Natural killer cell treated with Interleukin-12 subunit alpha and Interleukin-12 subunit beta and Interleukin-15 and Interleukin-18, amount 100 ng/mL, for 72 hours (primary cell): ENCODE measurements around the gene TM9SF1. TPM values are rescaled to one million over a fixed set of nuclear protein-coding genes. Genes with fewer than 3 reads are reported as not detected.
A peak's percentile ranks its signal among the peaks of the same experiment; 100 is the strongest.

Experiments
- ATAC-seq, 2 donors: fragments of 150-1000 bp; cut with Tn5 transposase in 1 of 2; sonication (Bioruptor Pico), chemical (Tn5 transposase) in 1 of 2; 2 replicates each; pipeline ENCODE4 v1.10.0; 2021
- DNase-seq: peaks from one replicate; pipeline ENCODE4 v3.0.0; 2022; ENCODE audit warnings: low spot score
- H3K27ac Mint-ChIP-seq, 2 donors: 1 replicate in 1 of 2; 2 replicates in 1 of 2; pipeline ENCODE4 v1.8.0; 2022; ENCODE audit warnings: mixed read lengths in 2 of 2, mild to moderate bottlenecking in 1 of 2, moderate library complexity in 1 of 2
- H3K27me3 Mint-ChIP-seq, 2 donors: 1 replicate in 1 of 2; 2 replicates in 1 of 2; pipeline ENCODE4 v1.8.0; 2022; ENCODE audit warnings: mixed read lengths in 2 of 2
- H3K36me3 Mint-ChIP-seq: one replicate; pipeline ENCODE4 v1.8.0; 2022; ENCODE audit warnings: mixed read lengths
- H3K4me1 Mint-ChIP-seq, 2 donors: 1 replicate in 1 of 2; 2 replicates in 1 of 2; pipeline ENCODE4 v1.8.0; 2022; ENCODE audit warnings: low read depth in 2 of 2, mixed read lengths in 2 of 2, mild to moderate bottlenecking in 1 of 2
- H3K4me3 Mint-ChIP-seq: one replicate; pipeline ENCODE4 v1.8.0; 2022; ENCODE audit warnings: mixed read lengths
- H3K9me3 Mint-ChIP-seq: 2 replicates; pipeline ENCODE4 v1.8.0; 2022; ENCODE audit warnings: mixed read lengths
- total RNA-seq, 2 donors: library from RNA; stranded (reverse); gene quantifications; one replicate each; pipeline ENCODE4 v1.2.3, GENCODE V29; 2022

TM9SF1 gene
- total RNA-seq, 2 donors from 2014 or later, result 27.6 to 30.2 TPM

DNA sequence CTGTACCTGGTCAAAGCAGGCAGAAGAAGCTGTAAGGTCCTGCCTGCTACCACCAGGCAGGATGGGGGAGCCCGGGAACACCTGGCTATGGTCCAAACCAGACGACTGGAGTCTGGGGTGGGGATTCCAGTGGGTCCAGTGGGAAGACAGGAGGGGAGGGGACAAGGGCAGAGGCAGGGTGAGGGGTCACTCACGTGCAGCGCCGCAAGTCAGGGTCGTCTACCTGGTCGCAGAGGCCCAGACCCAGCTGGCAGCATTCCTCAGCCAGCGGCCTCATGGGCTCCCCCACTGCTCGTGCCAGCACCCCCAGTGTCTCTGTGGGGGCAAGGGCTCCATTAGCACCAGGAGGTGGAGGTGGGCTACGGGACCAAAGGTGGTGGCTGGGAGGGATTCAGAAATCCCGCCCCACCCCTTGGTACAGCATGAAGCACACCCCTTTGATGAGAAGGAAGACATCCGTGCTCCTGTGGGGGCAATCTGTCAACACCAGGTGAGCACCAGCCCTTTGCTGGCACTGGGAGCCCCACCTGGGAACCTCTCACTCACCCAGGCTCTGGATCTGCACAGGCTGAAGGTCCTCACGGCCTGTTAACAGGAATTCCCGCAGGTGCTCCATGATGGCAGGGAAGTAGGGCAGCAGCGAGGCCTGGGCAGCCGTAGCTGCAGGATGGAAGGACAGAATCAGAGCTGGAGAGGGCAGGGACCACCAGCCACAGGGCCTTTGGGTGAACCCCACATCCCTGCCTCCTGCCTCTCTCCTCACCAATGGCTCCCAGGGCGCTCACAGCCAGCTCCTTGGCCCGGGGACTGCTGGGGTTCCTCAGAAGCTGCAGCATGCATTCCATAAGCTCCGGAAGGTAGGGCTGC is 10.9 kb downstream of the TM9SF1 start:
- DNase-seq (no peak), ATAC-seq (no peak)
- Mint-ChIP-seq H3K4me1 (peaks cover 17 to 28% of the 10 kb centered on the region in 2 donors), H3K27ac (peak overlapping the region in 1 of 2 donors; percentile 17), H3K4me3 (no peak overlapping the region), H3K36me3 (peaks cover 9% of the 10 kb centered on the region), H3K27me3 (no peaks in the 10 kb centered on the region), H3K9me3 (no peaks in the 10 kb centered on the region)

DNA sequence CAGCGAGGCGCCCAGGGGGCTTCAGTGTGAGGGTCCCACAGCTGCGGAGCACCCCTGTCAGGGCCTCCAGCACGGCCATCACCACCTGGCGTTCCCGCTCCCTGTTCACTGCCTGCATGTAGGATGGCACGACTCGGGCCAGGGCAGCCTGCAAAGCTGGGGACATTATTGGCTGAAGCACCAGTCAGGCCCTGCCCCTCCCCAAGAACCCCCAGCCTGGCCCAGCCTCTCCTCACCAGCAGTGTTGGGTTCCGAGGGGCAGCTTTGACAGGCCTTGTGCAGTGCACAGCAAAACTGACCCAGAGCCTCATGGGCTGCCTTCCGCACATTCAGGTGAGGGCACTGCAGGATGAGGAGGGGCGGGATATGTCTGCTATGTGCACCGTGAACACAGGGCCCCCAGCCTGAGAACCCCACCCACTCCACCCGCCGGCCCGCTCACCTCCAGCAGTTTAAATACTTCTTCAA is 12.2 kb downstream of the TM9SF1 start:
- Mint-ChIP-seq H3K4me3 (no peak overlapping the region), H3K27me3 (no peaks in the 10 kb centered on the region), H3K9me3 (no peaks in the 10 kb centered on the region), H3K36me3 (peaks cover 9% of the 10 kb centered on the region), H3K27ac (peak overlapping the region; percentile 27 to 39), H3K4me1 (peaks cover 10 to 27% of the 10 kb centered on the region in 2 donors)
- no peak for DNase-seq
- ATAC-seq, result no peak

DNA sequence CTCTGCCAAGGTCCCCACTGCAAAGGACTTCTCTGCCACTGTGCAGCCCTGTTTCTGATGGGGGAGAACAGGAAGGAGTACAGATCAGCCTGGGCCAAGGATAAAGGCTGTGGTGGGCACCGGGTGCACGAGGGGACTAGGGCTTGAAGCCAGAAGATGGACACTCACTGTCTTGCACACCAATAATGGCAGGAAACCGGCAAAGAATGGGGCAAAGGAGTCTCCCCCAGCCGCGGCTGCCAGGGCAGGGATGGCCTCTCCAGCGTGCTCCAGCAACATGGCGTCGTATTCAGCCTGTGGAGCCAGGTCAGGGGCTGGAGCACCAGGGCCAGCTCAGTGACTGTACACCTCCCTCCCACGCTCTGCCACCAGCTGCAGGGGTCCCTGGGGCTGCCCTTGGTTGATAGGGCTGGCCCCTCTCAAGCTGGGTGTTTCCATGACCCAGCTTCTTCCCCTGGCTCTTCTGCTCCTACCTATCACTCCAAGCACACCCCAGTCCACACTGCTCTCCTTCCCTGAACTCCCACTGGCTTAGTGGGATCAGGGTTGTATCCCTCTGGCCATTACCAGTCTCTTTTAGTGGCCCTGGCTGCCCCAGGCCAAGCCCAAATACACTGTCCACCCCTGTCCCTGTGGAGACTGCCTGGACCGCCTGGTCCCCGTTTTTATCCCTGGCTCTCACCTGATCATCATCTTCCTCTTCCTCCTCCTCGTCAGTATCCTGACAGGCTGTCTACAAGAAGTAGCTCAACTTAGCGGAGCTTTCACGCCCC is 12.9 kb downstream of the TM9SF1 start:
- Mint-ChIP-seq H3K27ac (peak overlapping the region; percentile 27 to 39), H3K4me1 (peaks cover 5 to 21% of the 10 kb centered on the region in 2 donors), H3K36me3 (peaks cover 9% of the 10 kb centered on the region), H3K9me3 (no peaks in the 10 kb centered on the region), H3K27me3 (no peaks in the 10 kb centered on the region), H3K4me3 (no peak overlapping the region)
- ATAC-seq (no peak), DNase-seq (no peak)

- DNase-seq (no peak), ATAC-seq (peak in 1 of 2 donors; percentile 8)
- H3K27ac Mint-ChIP-seq, result peak overlapping the region in 1 of 2 donors; percentile 72
- no peaks in the 10 kb centered on the region for H3K9me3 Mint-ChIP-seq
- H3K36me3 Mint-ChIP-seq, result peaks cover 6% of the 10 kb centered on the region
- no peaks in the 10 kb centered on the region for H3K27me3 Mint-ChIP-seq
- H3K4me1 Mint-ChIP-seq, result peaks cover 0 to 16% of the 10 kb centered on the region in 2 donors
- H3K4me3 Mint-ChIP-seq, result no peak overlapping the region
Measured at GRCh38 chr14:24181371-24182077, 13.7 kb downstream of the TM9SF1 start.

DNA sequence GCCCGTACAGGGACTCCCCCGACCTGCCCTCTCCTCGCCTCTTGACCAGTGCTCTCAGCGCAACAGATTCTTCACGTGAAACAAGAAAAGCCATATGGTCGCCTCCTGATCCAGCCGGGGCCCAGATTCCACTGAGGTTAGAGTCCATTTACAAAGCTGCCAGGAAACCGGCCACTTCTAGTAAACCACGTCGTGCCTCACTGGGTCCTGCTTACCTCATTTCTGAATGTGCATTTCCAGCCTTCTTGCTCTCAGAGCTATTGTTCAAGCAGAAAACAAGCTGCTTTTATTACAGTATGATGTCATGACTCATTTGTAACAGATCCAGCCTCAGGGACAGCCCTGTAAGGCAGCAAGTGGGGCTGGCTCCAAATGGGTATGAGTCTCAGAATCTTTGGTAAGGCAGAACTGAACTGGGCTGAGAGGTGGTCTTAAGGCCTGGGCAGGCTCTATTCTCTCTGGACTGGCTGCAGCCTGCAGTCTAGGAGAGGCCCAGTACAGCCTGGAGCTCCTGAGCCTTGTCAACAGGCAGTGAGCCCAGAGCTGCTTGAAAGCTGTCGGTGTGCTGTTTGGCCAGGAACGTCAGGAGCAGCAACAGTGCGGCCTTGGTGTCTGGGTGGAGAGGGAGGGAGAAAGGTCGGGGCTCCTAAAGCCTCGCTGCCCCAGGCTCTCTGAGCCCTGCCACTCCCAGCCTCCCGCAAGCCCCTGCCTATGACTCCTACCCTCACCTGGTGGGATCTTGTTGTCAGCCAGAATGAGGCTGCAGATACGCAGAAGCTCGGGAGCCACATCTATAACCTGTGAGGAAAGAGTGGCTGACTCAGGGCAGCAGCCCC is 15.1 kb downstream of the TM9SF1 start:
- no peak for ATAC-seq
- H3K9me3 Mint-ChIP-seq, result no peaks in the 10 kb centered on the region
- no peak for DNase-seq
- no peak overlapping the region for H3K4me3 Mint-ChIP-seq
- H3K36me3 Mint-ChIP-seq, result peaks cover 6% of the 10 kb centered on the region
- no peaks in the 10 kb centered on the region for H3K27me3 Mint-ChIP-seq
- H3K27ac Mint-ChIP-seq, result no peak overlapping the region
- peaks cover 0 to 16% of the 10 kb centered on the region in 2 donors for H3K4me1 Mint-ChIP-seq

- H3K4me3 Mint-ChIP-seq, result no peak overlapping the region
- ATAC-seq (no peak), DNase-seq (no peak)
- H3K9me3 Mint-ChIP-seq, result no peaks in the 10 kb centered on the region
- no peak overlapping the region for H3K27ac Mint-ChIP-seq
- H3K36me3 Mint-ChIP-seq, result peaks cover 6% of the 10 kb centered on the region
- no peaks in the 10 kb centered on the region for H3K27me3 Mint-ChIP-seq
- peaks cover 0 to 16% of the 10 kb centered on the region in 2 donors for H3K4me1 Mint-ChIP-seq
Measured at GRCh38 chr14:24179294-24179960, 15.8 kb downstream of the TM9SF1 start.

- H3K4me1 Mint-ChIP-seq, result peaks cover 0 to 16% of the 10 kb centered on the region in 2 donors
- no peak overlapping the region for H3K27ac Mint-ChIP-seq
- no peak for ATAC-seq
- H3K36me3 Mint-ChIP-seq, result peaks cover 6% of the 10 kb centered on the region
- no peaks in the 10 kb centered on the region for H3K9me3 Mint-ChIP-seq
- DNase-seq, result no peak
- H3K4me3 Mint-ChIP-seq, result no peak overlapping the region
- H3K27me3 Mint-ChIP-seq, result no peaks in the 10 kb centered on the region
Measured at GRCh38 chr14:24178399-24179178, 16.7 kb downstream of the TM9SF1 start.

- Mint-ChIP-seq H3K27me3 (no peaks in the 10 kb centered on the region), H3K27ac (no peak overlapping the region), H3K9me3 (no peaks in the 10 kb centered on the region), H3K4me1 (peaks cover 0 to 16% of the 10 kb centered on the region in 2 donors), H3K36me3 (peaks cover 6% of the 10 kb centered on the region), H3K4me3 (no peak overlapping the region)
- DNase-seq, result no peak
- ATAC-seq, result no peak
Measured at GRCh38 chr14:24177891-24178290, 17.4 kb downstream of the TM9SF1 start.

DNA sequence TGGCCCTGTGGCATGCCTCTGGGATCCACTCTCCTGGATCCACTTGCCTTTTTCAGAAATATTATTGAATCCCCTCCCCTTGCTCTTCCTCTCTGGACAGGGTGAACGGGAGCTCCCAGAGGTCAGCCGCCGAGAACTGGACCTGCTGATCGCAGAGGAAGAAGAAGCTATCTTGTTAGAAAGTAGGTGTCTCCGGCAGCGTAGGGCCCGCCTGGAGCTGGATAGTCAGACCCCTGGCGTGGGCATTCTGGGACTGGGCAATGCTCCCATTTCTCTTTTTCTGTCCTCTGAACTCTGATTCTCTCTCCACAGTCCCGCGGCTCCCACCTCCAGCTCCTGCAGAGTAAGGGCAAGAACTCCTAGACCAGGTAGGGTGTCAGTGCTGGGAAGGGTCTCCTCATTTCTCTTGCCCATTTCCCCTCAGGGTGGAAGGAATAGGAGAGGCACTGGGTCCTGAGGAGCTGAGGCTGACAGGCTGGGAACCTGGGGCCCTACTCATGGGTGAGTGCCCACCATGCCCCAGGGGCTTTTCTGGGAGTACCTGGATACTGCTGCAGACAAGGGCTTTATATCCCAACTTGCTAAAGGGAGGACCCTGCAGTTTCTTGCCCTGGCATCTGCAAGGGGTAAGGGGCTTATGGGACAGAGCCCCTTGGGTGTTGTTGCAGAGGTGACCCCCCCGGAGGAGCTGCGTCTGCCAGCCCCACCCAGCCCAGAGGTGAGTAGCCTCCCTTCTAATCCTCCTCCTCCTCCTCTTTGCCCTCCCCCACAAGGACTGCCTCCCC is 18.0 kb downstream of the TM9SF1 start:
- Mint-ChIP-seq H3K36me3 (peaks cover 6% of the 10 kb centered on the region), H3K27me3 (no peaks in the 10 kb centered on the region), H3K9me3 (no peaks in the 10 kb centered on the region), H3K4me3 (no peak overlapping the region), H3K27ac (no peak overlapping the region), H3K4me1 (peaks cover 0 to 11% of the 10 kb centered on the region in 2 donors)
- DNase-seq, result no peak
- ATAC-seq, result no peak

GRCh38 chr14:24176599-24176998 is 18.6 kb downstream of the TM9SF1 start:
- no peak overlapping the region for H3K4me3 Mint-ChIP-seq
- H3K27me3 Mint-ChIP-seq, result no peaks in the 10 kb centered on the region
- ATAC-seq (no peak), DNase-seq (no peak)
- no peaks in the 10 kb centered on the region for H3K9me3 Mint-ChIP-seq
- peaks cover 6% of the 10 kb centered on the region for H3K36me3 Mint-ChIP-seq
- peaks cover 1 to 15% of the 10 kb centered on the region in 2 donors for H3K4me1 Mint-ChIP-seq
- H3K27ac Mint-ChIP-seq, result no peak overlapping the region

DNA sequence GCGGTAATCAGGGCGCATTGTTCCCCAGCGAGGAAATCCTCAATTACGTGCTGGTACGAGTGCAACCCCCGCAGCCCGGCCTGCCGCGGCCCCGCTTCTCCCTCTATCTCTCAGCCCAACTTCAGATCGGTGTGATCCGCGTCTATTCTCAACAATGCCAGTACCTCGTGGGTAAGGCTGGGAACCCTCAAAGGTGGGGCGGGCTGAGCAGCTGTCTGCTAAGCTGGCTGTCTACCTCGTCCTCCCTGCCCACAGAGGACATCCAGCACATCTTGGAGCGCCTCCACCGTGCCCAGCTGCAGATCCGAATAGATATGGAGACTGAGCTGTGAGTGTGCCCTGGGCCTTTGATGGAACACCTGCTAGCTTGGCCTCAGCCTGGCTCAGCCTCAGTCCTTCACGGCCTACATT is 22.4 kb downstream of the TM9SF1 start:
- no peak for DNase-seq
- peak overlapping the region in 1 of 2 donors; percentile 56 for H3K27ac Mint-ChIP-seq
- peaks cover 13 to 16% of the 10 kb centered on the region in 2 donors for H3K4me1 Mint-ChIP-seq
- H3K27me3 Mint-ChIP-seq, result no peaks in the 10 kb centered on the region
- peaks cover 8% of the 10 kb centered on the region for H3K36me3 Mint-ChIP-seq
- H3K4me3 Mint-ChIP-seq, result peak overlapping the region; percentile 44
- ATAC-seq, result no peak
- no peaks in the 10 kb centered on the region for H3K9me3 Mint-ChIP-seq
